Upper lobe of left lung (tissue), 6 donors: ENCODE measurements around the gene SLC25A21. TPM values are rescaled to one million over a fixed set of nuclear protein-coding genes. Genes with fewer than 3 reads are reported as not detected.

ENCODE experiments used
- ATAC-seq, 2 donors: fragments of 200-7000 bp; cut with Tn5 transposase; one replicate each; pipeline ENCODE4 v1.9.1; 2022; ENCODE audit warnings: mild to moderate bottlenecking in 2 of 2, moderate library complexity in 2 of 2; ENCODE audit not compliant: low FRiP score in 2 of 2
- DNase-seq, 2 donors: peaks; one replicate each; pipeline ENCODE4 v3.0.0-alpha.2; 2019 to 2020
- H3K27ac ChIP-seq, 4 donors: fragments of 200-600 bp; sonication (generic); one replicate each; pipeline ENCODE4 v1.5.1; 2016 to 2019
- H3K27me3 ChIP-seq, 4 donors: fragments of 200-600 bp; sonication (generic); one replicate each; pipeline ENCODE4 v1.5.1; 2017 to 2019
- H3K36me3 ChIP-seq, 4 donors: fragments of 200-600 bp; sonication (generic); one replicate each; pipeline ENCODE4 v1.5.1; 2016 to 2019
- H3K4me1 ChIP-seq, 4 donors: fragments of 200-600 bp; sonication (generic); one replicate each; pipeline ENCODE4 v1.5.1; 2018 to 2019
- H3K4me3 ChIP-seq, 4 donors: fragments of 200-600 bp; sonication (generic); one replicate each; pipeline ENCODE4 v1.5.1; 2017 to 2019; ENCODE audit warnings: mild to moderate bottlenecking in 2 of 4, moderate library complexity in 1 of 4
- H3K9me3 ChIP-seq, 4 donors: fragments of 200-600 bp; sonication (generic); one replicate each; pipeline ENCODE4 v1.5.1; 2018 to 2019
- CTCF ChIP-seq, 6 experiments: fragments of 450-650 bp in 4 of 6; fragments of 200-600 bp in 2 of 6; sonication (generic) in 2 of 6; IDR thresholded peaks; one replicate each; pipeline ENCODE4 v1.5.1; 2016 to 2019; ENCODE audit warnings: antibody characterized with exemption in 6 of 6
- EP300 ChIP-seq, 4 donors: sonication (generic); formaldehyde crosslinking; IDR thresholded peaks; one replicate each; pipeline ENCODE4 v1.5.1; 2017; ENCODE audit warnings: antibody characterized with exemption in 4 of 4, control low read depth in 2 of 4
- POLR2A ChIP-seq, 4 donors: fragments of 450-650 bp; IDR thresholded peaks; one replicate each; pipeline ENCODE4 v1.5.1; 2016 to 2017; ENCODE audit warnings: antibody characterized with exemption in 4 of 4, mild to moderate bottlenecking in 2 of 4
- POLR2AphosphoS5 ChIP-seq, 2 donors: sonication (generic); formaldehyde crosslinking; IDR thresholded peaks; one replicate each; pipeline ENCODE4 v1.5.1; 2017; ENCODE audit warnings: antibody characterized with exemption in 2 of 2
- whole genome bisulfite sequencing, 2 donors: methylation state at CpG; one replicate each; pipeline ENCODE4 v1.1.5; 2017 to 2018; 5-methylcytosine and 5-hydroxymethylcytosine counted together
- total RNA-seq, 6 donors: library from RNA; depleted of rRNA in 4 of 6; stranded (reverse); fragments of >200 nt in 4 of 6; gene quantifications; one replicate each; pipeline versions ENCODE4 v1.1.0 to v1.2.1, GENCODE V29; 2016 to 2021
- donor health status: DM: no; HTN: no; CAD: no; lungs with moderate emphysema.
- donor health status: DM: no; HTN: yes; CAD: no; lungs with severe emphysema.

Gene SLC25A21
- total RNA-seq, 6 donors from 2014 or later: 0.15 to 1.7 (median 0.30) TPM; not detected in 3

- Histone ChIP-seq H3K27ac (no peak overlapping the region), H3K9me3 (peaks cover 0 to 3% (median 0%) of the 10 kb centered on the region in 4 donors), H3K4me3 (no peak overlapping the region), H3K27me3 (no peaks in the 10 kb centered on the region), H3K36me3 (no peaks in the 10 kb centered on the region), H3K4me1 (no peaks in the 10 kb centered on the region)
- ATAC-seq (no peak), DNase-seq (no peak)
- no peak for TF ChIP-seq CTCF (IDR thresholded peaks at IDR 0.05)
- no peak for TF ChIP-seq POLR2AphosphoS5 (IDR thresholded peaks at IDR 0.05)
- no peak for TF ChIP-seq POLR2A (IDR thresholded peaks at IDR 0.05)
- no peak for TF ChIP-seq EP300 (IDR thresholded peaks at IDR 0.05)
- 40 to 54% methylated on average over 3 of the region's 3 CpGs for WGBS, 2 donors
Observed at GRCh38 chr14:36880276-36880675, 292.1 kb downstream of the SLC25A21 start.

- H3K27me3 ChIP-seq: no peaks in the 10 kb centered on the region
- ATAC-seq: no peak
- no peaks in the 10 kb centered on the region for H3K36me3 ChIP-seq
- H3K4me3 ChIP-seq: no peak overlapping the region
- DNase-seq: no peak
- H3K27ac ChIP-seq: no peak overlapping the region
- 45 to 70% methylated on average over 2 of the region's 2 CpGs for WGBS, 2 donors
- no peaks in the 10 kb centered on the region for H3K4me1 ChIP-seq
- TF ChIP-seq CTCF (IDR thresholded peaks at IDR 0.05) (no peak), POLR2A (IDR thresholded peaks at IDR 0.05) (no peak), EP300 (IDR thresholded peaks at IDR 0.05) (no peak), POLR2AphosphoS5 (IDR thresholded peaks at IDR 0.05) (no peak)
- H3K9me3 ChIP-seq: no peaks in the 10 kb centered on the region
Observed at GRCh38 chr14:36879558-36879957, 292.8 kb downstream of the SLC25A21 start.

- TF ChIP-seq EP300 (IDR thresholded peaks at IDR 0.05) (no peak), POLR2A (IDR thresholded peaks at IDR 0.05) (no peak), POLR2AphosphoS5 (IDR thresholded peaks at IDR 0.05) (no peak), CTCF (IDR thresholded peaks at IDR 0.05) (no peak)
- ATAC-seq: no peak
- Histone ChIP-seq H3K27me3 (no peaks in the 10 kb centered on the region), H3K9me3 (no peaks in the 10 kb centered on the region), H3K4me1 (no peaks in the 10 kb centered on the region), H3K4me3 (no peak overlapping the region), H3K36me3 (no peaks in the 10 kb centered on the region), H3K27ac (no peak overlapping the region)
- WGBS, 2 donors: 51 to 66% methylated on average over 6 of the region's 6 CpGs
- DNase-seq: no peak
Observed at GRCh38 chr14:36874396-36875138, 297.8 kb downstream of the SLC25A21 start.

GRCh38 chr14:36870776-36871175 is 301.6 kb downstream of the SLC25A21 start:
- WGBS, 2 donors: 59 to 69% methylated on average over 5 of the region's 5 CpGs
- TF ChIP-seq POLR2AphosphoS5 (IDR thresholded peaks at IDR 0.05) (no peak), CTCF (IDR thresholded peaks at IDR 0.05) (no peak), EP300 (IDR thresholded peaks at IDR 0.05) (no peak), POLR2A (IDR thresholded peaks at IDR 0.05) (no peak)
- H3K27me3 ChIP-seq: no peaks in the 10 kb centered on the region
- H3K4me1 ChIP-seq: no peaks in the 10 kb centered on the region
- DNase-seq (no peak), ATAC-seq (no peak)
- H3K27ac ChIP-seq: no peak overlapping the region
- H3K36me3 ChIP-seq: no peaks in the 10 kb centered on the region
- H3K4me3 ChIP-seq: no peak overlapping the region
- H3K9me3 ChIP-seq: no peaks in the 10 kb centered on the region

- no peak for ATAC-seq
Observed at GRCh38 chr14:36869125-36869524, 303.3 kb downstream of the SLC25A21 start.

More at GRCh38 chr14:36869125-36869524, 303.3 kb downstream of the SLC25A21 start:
- no peak overlapping the region for H3K4me3 ChIP-seq
- H3K9me3 ChIP-seq: no peaks in the 10 kb centered on the region
- 63 to 64% methylated on average over 1 of the region's 1 CpG for WGBS, 2 donors
- H3K4me1 ChIP-seq: no peaks in the 10 kb centered on the region
- H3K27me3 ChIP-seq: no peaks in the 10 kb centered on the region
- no peak overlapping the region for H3K27ac ChIP-seq
- H3K36me3 ChIP-seq: no peaks in the 10 kb centered on the region
- TF ChIP-seq POLR2A (IDR thresholded peaks at IDR 0.05): no peak
- TF ChIP-seq POLR2AphosphoS5 (IDR thresholded peaks at IDR 0.05): no peak
- TF ChIP-seq EP300 (IDR thresholded peaks at IDR 0.05): no peak
- TF ChIP-seq CTCF (IDR thresholded peaks at IDR 0.05): no peak
- no peak for DNase-seq
